IMR-90 (cell line): ENCODE data around the gene TOE1. TPM values are rescaled to one million over a fixed set of nuclear protein-coding genes. Genes with fewer than 3 reads are reported as not detected.

Experiments used
- ATAC-seq: fragments of 200-7000 bp; cut with Tn5 transposase; 2 replicates; pipeline ENCODE4 v1.9.1; 2020; ENCODE audit warnings: low read depth, mild to moderate bottlenecking, moderate library complexity
- BruUV-seq: library from RNA; stranded (reverse); fragments of 400-500 nt; replicated peaks from 2 replicates; lab custom pipeline; 2021; lab: Mats Ljungman, UMichigan
- CTCF ChIA-PET: fragments of 300-600 bp; formaldehyde crosslinking; extraction: SDS; loops from one replicate; lab custom pipeline; 2021; ENCODE audit warnings: antibody characterized with exemption; lab: Yijun Ruan, JAX
- POLR2A ChIA-PET: fragments of 300-600 bp; sonication (Branson Sonifier 250); formaldehyde crosslinking; loops from one replicate; lab custom pipeline; 2022; ENCODE audit warnings: antibody characterized with exemption; ENCODE audit not compliant: unreplicated experiment; lab: Charles Lee
- DNase-seq: peaks from one replicate; pipeline ENCODE4 v3.0.0; 2013
- H2AFZ ChIP-seq: replicated peaks from 2 replicates; pipeline ENCODE3; 2013; ENCODE audit warnings: low read length, mild to moderate bottlenecking; ENCODE audit not compliant: poor library complexity
- H2AK5ac ChIP-seq: 2 replicates; pipeline ENCODE4 v1.6.1; 2013; ENCODE audit warnings: low read depth, low read length, inconsistent platforms
- H2AK9ac ChIP-seq: replicated peaks from 2 replicates; pipeline ENCODE3; 2013; ENCODE audit warnings: mild to moderate bottlenecking, low read depth, low read length, moderate library complexity; ENCODE audit not compliant: poor library complexity
- H2BK120ac ChIP-seq: 2 replicates; pipeline ENCODE4 v1.6.1; 2013; ENCODE audit warnings: low read depth, low read length, inconsistent platforms
- H2BK15ac ChIP-seq: 3 replicates; pipeline ENCODE4 v1.6.1; 2013; ENCODE audit warnings: low read depth, low read length, inconsistent platforms
- H2BK20ac ChIP-seq: 2 replicates; pipeline ENCODE4 v1.6.1; 2013; ENCODE audit warnings: low read depth, mild to moderate bottlenecking, inconsistent platforms, low read length, moderate library complexity
- H2BK5ac ChIP-seq: 2 replicates; pipeline ENCODE4 v1.6.1; 2013; ENCODE audit warnings: mild to moderate bottlenecking, low read depth, low read length, inconsistent platforms; ENCODE audit not compliant: poor library complexity, severe bottlenecking
- H3K14ac ChIP-seq: replicated peaks from 2 replicates; pipeline ENCODE4 v1.6.1; 2013; ENCODE audit warnings: low read depth, low read length, inconsistent platforms
- H3K18ac ChIP-seq: 2 replicates; pipeline ENCODE4 v1.6.1; 2013; ENCODE audit warnings: low read depth, low read length, control low read depth
- H3K23ac ChIP-seq: 2 replicates; pipeline ENCODE4 v1.6.1; 2013; ENCODE audit warnings: low read depth, low read length, inconsistent platforms
- H3K27ac ChIP-seq: 2 replicates; pipeline ENCODE4 v1.5.1; 2013; ENCODE audit warnings: mild to moderate bottlenecking, control low read depth, low read length; ENCODE audit not compliant: insufficient read depth
- H3K27me3 ChIP-seq: 2 replicates; pipeline ENCODE4 v1.6.1; 2013; ENCODE audit warnings: low read length; ENCODE audit not compliant: control insufficient read depth, insufficient read depth
- H3K36me3 ChIP-seq: 2 replicates; pipeline ENCODE4 v1.6.1; 2013; ENCODE audit warnings: low read length, mixed read lengths; ENCODE audit not compliant: control insufficient read depth, insufficient read depth
- H3K4ac ChIP-seq: 2 replicates; pipeline ENCODE4 v1.6.1; 2013; ENCODE audit warnings: low read depth, low read length, inconsistent platforms
- H3K4me1 ChIP-seq: 2 replicates; pipeline ENCODE4 v1.6.1; 2013; ENCODE audit warnings: low read length, mixed read lengths; ENCODE audit not compliant: control insufficient read depth, insufficient read depth
- H3K4me2 ChIP-seq: 2 replicates; pipeline ENCODE4 v1.6.1; 2013; ENCODE audit warnings: low read depth, mild to moderate bottlenecking, control low read depth, low read length, moderate library complexity
- H3K4me3 ChIP-seq: 2 replicates; pipeline ENCODE4 v1.5.1; 2013; ENCODE audit warnings: low read depth, mild to moderate bottlenecking, control low read depth, low read length, moderate library complexity; ENCODE audit not compliant: insufficient read depth
- H3K56ac ChIP-seq: 2 replicates; pipeline ENCODE4 v1.6.1; 2013; ENCODE audit warnings: low read length, inconsistent platforms; ENCODE audit not compliant: insufficient read depth; ENCODE audit errors: extremely low read depth
- H3K79me1 ChIP-seq, 2 experiments: 2 replicates each; pipeline ENCODE4 v1.6.1; 2013; ENCODE audit warnings: low read length in 2 of 2, inconsistent platforms in 1 of 2, low read depth in 1 of 2
- H3K9ac ChIP-seq: 2 replicates; pipeline ENCODE4 v1.6.1; 2013; ENCODE audit warnings: low read depth, low read length, control low read depth
- H3K9me1 ChIP-seq: 2 replicates; pipeline ENCODE4 v1.6.1; 2013; ENCODE audit warnings: low read length, inconsistent platforms; ENCODE audit not compliant: insufficient read depth
- H3K9me3 ChIP-seq: 2 replicates; pipeline ENCODE4 v1.6.1; 2013; ENCODE audit warnings: low read length; ENCODE audit not compliant: control insufficient read depth, insufficient read depth
- H4K20me1 ChIP-seq: 2 replicates; pipeline ENCODE4 v1.6.1; 2013; ENCODE audit warnings: low read length, inconsistent platforms; ENCODE audit not compliant: insufficient read depth
- H4K5ac ChIP-seq: 2 replicates; pipeline ENCODE4 v1.6.1; 2013; ENCODE audit warnings: mild to moderate bottlenecking, low read depth, low read length, control low read depth
- H4K8ac ChIP-seq, 2 experiments: 2 replicates each; pipeline ENCODE4 v1.6.1; 2013; ENCODE audit warnings: low read depth in 2 of 2, low read length in 2 of 2, control low read depth in 1 of 2, inconsistent platforms in 1 of 2
- H4K91ac ChIP-seq: 2 replicates; pipeline ENCODE4 v1.6.1; 2013; ENCODE audit warnings: low read depth, low read length, inconsistent platforms; ENCODE audit not compliant: insufficient read depth
- FOS ChIP-seq: fragments of 150-350 bp; IDR thresholded peaks from 2 replicates; pipeline ENCODE4 v1.6.1; 2016; ENCODE audit warnings: low read depth, low read length
- MAFK ChIP-seq: IDR thresholded peaks from 2 replicates; pipeline ENCODE4 v1.6.1; 2012; ENCODE audit warnings: low read depth, low read length, improper control_type of control experiment
- WGBS, 2 experiments: methylation state at CpG; one replicate each; pipeline versions ENCODE4 v1.1.5 to v1.1.7; 2013; ENCODE audit warnings: missing lambda C conversion rate in 2 of 2; ENCODE audit not compliant: insufficient read length in 1 of 2; ENCODE audit errors: extremely low coverage in 2 of 2; 5-methylcytosine and 5-hydroxymethylcytosine counted together
- dilution Hi-C: fragments of 300-500 bp; cut with HindIII; formaldehyde crosslinking; loops from one replicate; pipeline ENCODE4 v1.14.3; 2018; ENCODE audit warnings: low sequenced_read_pairs; ENCODE audit not compliant: unreplicated experiment
- in situ Hi-C: fragments of 300-500 bp; cut with MboI; formaldehyde crosslinking; loops from 3 replicates; pipeline ENCODE4 v1.14.3; 2019; ENCODE audit warnings: low sequenced_read_pairs, inconsistent platforms, mixed read lengths
- intact Hi-C: fragments of 100-400 bp; cut with micrococcal nuclease; formaldehyde crosslinking; loops from 2 replicates; pipeline ENCODE4 v1.10.0; 2022
- polyA plus RNA-seq, 3 experiments: library from polyadenylated mRNA; depleted of rRNA; stranded (reverse); fragments of >200 nt; gene quantifications; 2 replicates each; pipeline ENCODE4 v1.2.3, GENCODE V29; 2012; ENCODE audit warnings: low replicate concordance in 1 of 3
- total RNA-seq: library from RNA; depleted of rRNA; stranded (reverse); fragments of >200 nt; gene quantifications from 2 replicates; pipeline ENCODE4 v1.2.3, GENCODE V29; 2012

The TOE1 gene
- total and polyA plus RNA-seq, 2 of the 4 experiments (the other 2 are of a cell fraction), result 15.5 to 18.6 TPM

DNA sequence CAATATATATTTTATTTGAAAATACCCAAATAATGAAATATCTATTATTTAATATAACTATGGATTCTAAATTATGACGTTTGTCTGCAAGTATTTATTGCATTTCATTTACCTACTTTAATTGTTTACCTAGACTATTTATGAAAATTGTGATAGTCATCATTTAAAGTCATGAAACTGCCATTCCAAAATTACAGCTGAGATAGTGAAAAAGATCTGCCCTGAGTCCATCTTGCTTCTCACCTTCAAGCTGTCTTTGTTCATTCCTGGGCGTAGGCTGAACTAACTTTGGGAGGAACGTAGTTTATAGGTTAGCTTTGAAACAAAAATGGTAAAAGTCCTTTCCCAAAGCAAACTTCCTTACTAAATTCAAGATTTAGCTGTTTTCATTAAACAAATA is 25.7 kb upstream of the TOE1 start:
- no peak overlapping the region for H2BK120ac ChIP-seq
- H2AK5ac ChIP-seq, result no peak overlapping the region
- intact Hi-C loops (no loop called here), dilution Hi-C loops (no loop called here), in situ Hi-C loops (no loop called here)
- no peak overlapping the region for H3K23ac ChIP-seq
- no peak overlapping the region for H4K91ac ChIP-seq
- no peak overlapping the region for H4K8ac ChIP-seq
- H3K79me1 ChIP-seq, result no peaks in the 10 kb centered on the region
- no CpG with 5 or more reads among the region's 3 CpGs for WGBS, 2 experiments
- no peak overlapping the region for H2BK5ac ChIP-seq
- no peak overlapping the region for H2BK15ac ChIP-seq
- no TSS peak for BruUV-seq
- H3K9ac ChIP-seq, result no peak overlapping the region
- H3K27me3 ChIP-seq, result peaks cover 10% of the 10 kb centered on the region; the same call in 1 of the 2 replicates
- no peak overlapping the region for H3K14ac ChIP-seq
- no peak overlapping the region for H2AFZ ChIP-seq
- H3K9me3 ChIP-seq, result peaks cover 2% of the 10 kb centered on the region; the same call in 1 of the 2 replicates
- POLR2A ChIA-PET, result no interaction called here
- H3K27ac ChIP-seq, result no peak overlapping the region
- H4K20me1 ChIP-seq, result no peaks in the 10 kb centered on the region
- no peak for ATAC-seq
- no peak overlapping the region for H4K5ac ChIP-seq
- no peak overlapping the region for H3K56ac ChIP-seq
- H3K4me3 ChIP-seq, result no peak overlapping the region
- no peak overlapping the region for H2BK20ac ChIP-seq
- no peak overlapping the region for H3K4me2 ChIP-seq
- H3K9me1 ChIP-seq, result no peaks in the 10 kb centered on the region
- TF ChIP-seq MAFK (0 out of 2 replicates have a peak, but pooled peaks have one; percentile 24), FOS (no peak)
- CTCF ChIA-PET, result no interaction called here
- H3K4ac ChIP-seq, result no peak overlapping the region
- no peak overlapping the region for H3K18ac ChIP-seq
- no peak for DNase-seq
- H3K4me1 ChIP-seq, result no peaks in the 10 kb centered on the region
- H2AK9ac ChIP-seq, result no peak overlapping the region
- no peaks in the 10 kb centered on the region for H3K36me3 ChIP-seq
